ENCODE data around the gene TCTN1.
"Not testable (repeated sequence)": the region's sequence is repeated elsewhere in the genome, so short reads cannot be mapped to it uniquely, and the experiment has no call there.

TCTN1 gene

GRCh38 chr12:110613771-110614684 is at the start of gene TCTN1:
TCTN1 (plus strand) TSS chr12:110614129; CDS start chr12:110614183, 54 bp downstream.
- DNase-seq, result peak; percentile 95 to 96

DNA sequence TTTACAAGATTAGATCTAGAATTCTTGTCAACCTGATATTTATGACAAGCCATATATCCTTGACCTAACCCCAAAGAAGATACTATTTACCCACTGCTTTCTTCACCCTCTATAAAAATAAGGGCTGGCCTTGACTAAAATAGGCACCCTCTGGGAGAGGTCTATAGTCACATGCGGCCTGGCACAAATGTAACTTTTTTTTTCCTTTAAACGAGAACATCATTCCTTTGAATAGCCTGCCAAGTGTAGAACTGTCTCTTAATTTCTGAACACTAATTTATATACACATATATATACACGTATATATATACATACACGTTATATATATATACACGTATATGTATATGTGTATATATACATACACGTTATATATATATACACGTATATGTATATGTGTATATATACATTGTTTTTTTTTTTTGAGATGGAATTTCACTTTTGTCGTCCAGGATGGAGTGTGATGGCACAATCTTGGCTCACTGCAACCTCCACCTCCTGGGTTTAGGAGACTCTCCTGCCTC is 49.4 kb upstream of the TCTN1 start:
- DNase-seq, result no peak

DNA sequence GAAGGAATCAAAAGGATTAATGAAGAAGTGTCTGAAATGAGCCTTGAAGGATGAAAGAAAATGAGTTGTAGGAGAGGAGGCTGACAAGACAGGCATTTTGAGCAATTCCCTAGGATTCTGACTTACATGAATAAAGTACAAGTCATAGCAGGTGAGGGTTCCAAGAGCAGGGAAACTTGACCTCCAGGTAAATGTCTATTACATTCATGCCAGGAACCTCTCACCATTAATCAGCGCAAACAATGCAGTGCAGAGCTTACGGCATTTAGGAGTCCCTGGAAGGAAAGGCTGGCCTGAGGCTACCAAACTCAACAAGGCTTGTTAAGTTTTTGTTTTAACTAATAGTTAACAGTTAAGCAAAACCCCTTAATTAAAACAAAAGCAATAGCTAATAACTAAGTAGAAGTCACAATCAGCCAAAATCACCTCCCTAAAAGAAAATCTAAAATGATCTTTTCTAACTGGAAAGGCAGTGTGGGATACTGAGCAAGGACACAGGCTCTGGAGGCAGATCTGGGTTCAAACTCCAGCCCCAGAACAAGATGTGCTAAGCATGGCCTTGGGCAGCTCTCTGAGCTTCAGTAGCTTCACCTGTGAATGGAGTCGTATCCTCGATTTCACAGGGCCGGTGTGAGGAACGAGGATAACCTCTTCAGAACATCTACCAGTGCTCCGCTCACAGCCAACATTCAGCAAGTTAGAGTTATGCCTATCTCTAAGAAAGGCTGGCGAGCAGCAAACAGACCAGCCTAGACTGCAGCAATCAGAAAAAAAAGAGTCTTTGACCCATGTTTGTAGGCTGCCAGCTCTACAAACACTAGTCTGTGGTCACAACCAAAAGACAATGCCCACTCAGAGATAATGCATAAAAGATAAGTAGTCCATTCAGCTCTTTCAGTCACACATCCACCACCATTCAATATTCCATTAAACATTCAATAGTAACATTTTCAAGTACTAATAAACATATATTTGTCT is 47.7 kb upstream of the TCTN1 start:
- no peak for DNase-seq

DNA sequence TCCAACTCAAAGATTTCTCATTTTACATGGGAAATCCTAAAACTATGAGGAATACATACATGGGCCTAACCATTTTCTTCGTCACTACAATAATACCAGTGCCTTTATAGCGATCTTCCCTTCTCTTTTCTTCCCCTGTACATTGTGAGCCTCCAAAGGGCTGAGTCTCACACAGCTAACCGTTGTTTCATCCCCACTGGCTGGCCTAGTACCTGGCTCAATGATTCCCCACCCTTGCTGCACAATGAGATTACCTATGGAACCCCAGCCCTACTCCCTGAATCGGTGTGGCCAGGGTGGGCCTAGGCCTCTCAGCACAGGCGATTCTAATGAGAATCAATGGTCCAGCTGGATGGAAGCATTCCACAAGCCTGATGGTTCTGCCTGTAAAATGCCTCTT is 46.9 kb upstream of the TCTN1 start:
- no peak for DNase-seq

DNA sequence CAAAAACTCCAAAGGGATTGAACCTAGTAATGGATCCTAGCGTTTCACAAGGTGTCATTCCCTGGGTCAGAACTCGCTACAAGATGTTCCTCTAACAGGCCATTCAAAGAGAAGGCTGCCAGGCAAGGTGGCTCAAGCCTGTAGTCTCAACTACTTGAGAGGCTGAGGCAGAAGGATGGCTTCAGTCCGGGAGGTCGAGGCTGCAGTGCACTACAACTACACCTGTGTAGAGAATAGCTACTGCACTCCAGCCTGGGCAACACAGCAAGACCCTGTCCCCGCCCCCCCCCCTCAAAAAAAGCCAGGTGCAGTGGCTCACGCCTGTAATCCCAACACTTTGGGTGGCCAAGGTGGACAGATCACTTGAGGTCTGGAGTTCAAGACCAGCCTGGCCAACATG is 45.2 kb upstream of the TCTN1 start:
- DNase-seq, result no peak

- DNase-seq, result not testable (repeated sequence)
Measured at GRCh38 chr12:110569838-110570237, 44.1 kb upstream of the TCTN1 start.

DNA sequence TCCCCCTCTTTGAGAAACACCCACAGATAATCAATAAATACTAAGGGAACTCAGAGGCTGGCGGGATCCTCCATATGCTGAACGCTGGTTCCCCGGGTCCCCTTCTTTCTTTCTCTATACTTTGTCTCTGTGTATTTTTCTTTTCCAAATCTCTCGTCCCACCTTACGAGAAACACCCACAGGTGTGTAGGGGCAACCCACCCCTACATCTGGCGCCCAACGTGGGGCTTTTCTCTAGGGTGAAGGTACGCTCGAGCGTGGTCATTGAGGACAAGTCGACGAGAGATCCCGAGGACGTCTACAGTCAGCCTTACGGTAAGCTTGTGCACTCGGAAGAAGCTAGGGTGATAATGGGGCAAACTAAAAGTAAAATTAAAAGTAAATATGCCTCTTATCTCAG is 43.1 kb upstream of the TCTN1 start:
- DNase-seq, result not testable (repeated sequence)

GRCh38 chr12:110574044-110574443 is 39.9 kb upstream of the TCTN1 start:
- DNase-seq, result no peak

GRCh38 chr12:110574717-110575230 is 39.2 kb upstream of the TCTN1 start:
- not testable (repeated sequence) for DNase-seq

GRCh38 chr12:110575326-110575725 is 38.6 kb upstream of the TCTN1 start:
- no peak for DNase-seq

GRCh38 chr12:110576504-110576903 is 37.4 kb upstream of the TCTN1 start:
- no peak for DNase-seq

DNA sequence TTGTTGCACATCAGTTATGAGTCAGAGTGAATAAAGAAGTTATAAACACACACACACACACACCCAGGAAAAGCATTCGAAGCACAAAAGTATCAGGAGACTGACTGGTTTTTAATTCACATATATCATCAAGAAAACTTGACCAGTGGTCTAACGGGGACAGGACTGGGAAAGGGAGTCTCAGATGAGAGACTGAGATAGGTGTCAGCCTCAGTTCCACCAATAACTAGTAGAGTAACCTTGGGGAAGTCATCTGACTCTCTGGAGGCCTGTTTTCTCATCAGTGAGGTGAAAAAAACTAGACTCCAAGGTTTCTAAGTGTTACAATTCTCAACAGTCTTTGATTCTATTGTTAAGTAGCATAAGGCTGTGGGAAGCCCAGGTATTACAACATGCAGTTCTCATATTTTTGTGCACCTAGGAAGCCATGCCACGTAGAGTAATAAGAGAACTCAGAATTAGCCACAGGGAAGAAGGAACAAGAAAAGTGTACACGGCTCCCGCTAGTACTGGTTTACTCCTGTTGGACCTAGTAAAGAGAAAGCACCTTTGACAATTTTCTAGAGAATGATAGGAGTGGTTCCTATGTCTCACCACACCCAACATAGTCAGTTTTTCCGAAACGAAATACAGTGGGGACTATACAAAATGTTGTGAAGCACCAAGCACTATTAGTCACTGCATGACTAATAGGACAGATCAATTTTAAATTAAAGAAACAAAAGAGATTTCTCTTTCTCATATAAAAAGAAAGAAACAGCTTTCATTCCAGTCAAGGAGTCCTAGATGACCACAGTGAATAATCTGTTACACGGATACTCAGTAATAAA is 35.9 kb upstream of the TCTN1 start:
- DNase-seq, result peak; percentile 21 to 72

DNA sequence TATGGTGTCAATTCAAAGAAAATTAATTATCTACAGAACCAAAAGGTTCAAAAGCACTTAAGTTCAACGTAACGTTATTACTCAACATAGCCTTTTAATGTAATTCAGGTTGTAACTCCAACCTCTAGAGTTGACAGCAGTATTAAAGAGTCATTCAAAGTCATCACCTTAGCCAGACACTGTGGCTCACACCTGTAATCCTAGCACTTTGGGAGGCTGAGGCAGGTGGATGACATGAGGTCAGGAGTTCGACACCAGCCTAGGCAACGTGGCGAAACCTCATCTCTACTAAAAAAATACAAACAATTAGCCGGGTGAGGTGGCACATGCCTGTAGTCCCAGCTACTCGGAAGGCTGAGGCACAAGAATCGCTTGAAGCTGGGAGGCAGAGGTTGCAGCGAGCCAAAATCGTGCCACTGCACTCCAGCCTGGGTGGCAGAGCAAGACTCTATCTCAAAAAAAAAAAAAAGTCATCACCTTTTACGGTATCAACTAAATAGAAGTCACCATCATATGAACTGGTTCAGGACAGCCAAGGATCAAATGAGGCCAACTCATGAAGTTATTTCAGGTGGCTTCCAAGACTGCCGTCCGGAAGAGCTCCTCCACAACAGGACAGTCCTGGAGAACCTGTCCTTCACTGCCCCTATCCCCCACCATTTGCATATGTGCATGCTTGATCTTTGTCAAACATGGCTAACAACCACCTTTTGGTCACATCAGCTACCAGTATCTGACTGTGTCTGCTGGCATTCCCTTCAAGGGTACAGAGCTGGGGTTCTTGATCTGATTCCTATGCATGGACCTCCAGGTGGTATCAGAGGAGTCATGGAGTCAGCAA is 35.0 kb upstream of the TCTN1 start:
- peak in 1 of 2 donors; percentile 37 for DNase-seq

DNA sequence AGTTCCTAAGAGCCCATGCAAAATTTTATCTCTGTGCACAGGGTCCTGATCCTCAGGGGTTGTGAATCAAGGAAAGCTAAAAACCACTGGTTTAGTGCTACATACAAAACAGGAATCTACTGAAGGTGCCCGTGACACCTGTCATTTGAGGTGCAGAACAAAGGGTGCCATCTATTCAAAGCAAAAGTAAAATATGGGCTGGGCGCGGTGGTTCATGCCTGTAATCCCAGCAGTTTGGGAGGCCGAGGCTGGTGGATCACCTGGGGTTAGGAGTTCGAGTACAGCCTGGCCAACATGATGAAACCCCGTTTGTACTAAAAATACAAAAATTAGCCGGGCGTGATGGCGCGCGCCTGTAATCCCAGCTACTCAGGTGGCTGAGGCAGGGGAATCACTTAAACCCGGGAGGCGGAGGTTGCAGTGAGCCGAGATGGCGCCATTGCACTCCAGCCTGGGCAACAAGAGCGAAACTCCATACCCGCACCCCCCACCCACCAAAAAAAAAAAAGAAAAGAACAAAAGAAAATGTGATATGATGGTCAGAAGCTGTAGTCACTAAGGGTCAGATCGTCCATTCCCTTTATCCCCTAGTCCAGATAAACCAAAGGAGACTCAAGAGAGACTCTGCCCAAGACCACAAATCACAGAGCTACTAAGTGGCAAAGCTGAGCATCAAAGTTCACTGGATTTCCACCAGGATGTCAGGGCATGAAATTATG is 34.2 kb upstream of the TCTN1 start:
- peak in 1 of 2 donors; percentile 29 for DNase-seq

- peak in 1 of 2 donors; percentile 24 for DNase-seq
Measured at GRCh38 chr12:110581931-110582275, 32.0 kb upstream of the TCTN1 start.

GRCh38 chr12:110582276-110583136 is 31.4 kb upstream of the TCTN1 start:
- DNase-seq, result peak; percentile 81 to 88

DNA sequence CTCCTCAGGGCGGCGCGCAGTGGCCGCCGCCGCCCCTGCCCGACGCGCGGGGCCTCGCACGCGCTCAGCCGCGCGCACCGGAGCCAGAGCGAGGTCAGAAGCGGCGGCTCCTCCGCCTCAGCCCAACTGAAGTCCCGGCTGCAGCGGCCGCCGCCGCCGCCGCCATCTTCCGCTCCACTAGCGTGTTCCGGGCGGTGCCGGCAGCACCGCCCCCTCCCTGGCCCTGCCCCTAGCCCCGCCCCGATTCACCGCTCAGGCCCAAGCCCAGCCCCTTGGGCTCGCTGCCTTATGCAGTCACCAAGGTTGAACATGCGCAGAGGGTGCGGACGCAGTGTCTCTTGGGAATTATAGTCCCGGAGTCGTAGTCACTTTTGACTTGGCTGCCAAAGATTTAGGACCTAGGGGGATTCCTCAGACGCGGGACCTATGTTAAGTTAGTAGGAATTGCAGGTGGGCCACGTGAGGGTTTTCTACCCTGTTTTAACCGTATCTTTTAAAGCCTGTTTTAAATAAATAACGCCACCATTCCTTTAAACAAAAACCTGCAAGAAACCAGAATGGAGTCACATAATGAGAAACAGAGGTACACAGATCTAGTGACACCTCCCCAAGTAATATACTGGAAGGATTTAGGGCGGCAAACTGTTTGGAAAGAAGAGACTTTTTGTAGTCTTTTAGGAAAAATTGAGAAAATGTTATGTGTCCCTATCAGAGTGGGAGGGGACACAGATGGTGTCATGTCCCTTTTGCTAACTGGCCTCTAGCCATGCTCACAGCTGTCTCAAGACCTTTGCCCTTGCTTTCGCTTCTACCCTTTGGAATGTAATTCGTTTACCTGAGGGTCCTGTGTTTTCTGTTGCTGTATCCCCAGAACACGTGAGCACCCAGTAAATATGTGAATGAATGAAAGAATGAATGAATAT is 30.5 kb upstream of the TCTN1 start, which contains the start of gene PPTC7:
Gene PPTC7 (minus strand): TSS at position 182 of the 923 bp plus-strand sequence. CDS start 287 bp downstream, outside the sequence.
- DNase-seq, result peak; percentile 97 to 98

DNA sequence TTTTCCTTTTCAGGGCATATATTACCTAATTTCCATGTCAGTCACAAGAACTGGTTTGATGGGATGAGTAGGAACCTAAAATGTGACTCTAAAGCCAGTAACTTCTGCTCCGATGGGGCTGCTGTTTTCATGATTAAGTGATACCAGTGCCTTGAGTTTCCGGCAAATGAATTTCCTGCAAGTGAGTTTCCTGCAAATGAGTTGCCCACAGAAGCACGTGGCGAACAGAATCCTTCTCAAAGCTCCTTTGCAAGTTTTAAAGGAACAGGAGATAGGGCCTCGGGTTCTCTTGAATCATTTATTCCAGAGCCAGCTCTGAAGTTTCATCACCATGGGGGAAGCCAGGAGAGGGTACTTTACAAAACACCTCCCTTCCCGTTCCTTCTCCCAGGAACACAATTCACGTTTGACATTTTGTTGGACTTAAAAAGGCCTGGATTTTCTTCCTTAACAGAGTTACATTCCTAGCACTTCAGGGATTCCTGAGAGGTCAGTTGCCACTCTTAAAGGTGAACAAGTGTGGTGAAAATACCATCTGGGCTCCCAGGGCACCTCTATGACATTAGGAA is 28.6 kb upstream of the TCTN1 start:
- peak; percentile 78 to 86 for DNase-seq
